Measurements from ENCODE around the gene SHF. TPM values are rescaled to one million over a fixed set of nuclear protein-coding genes. Genes with fewer than 3 reads are reported as not detected.
A peak's percentile ranks its signal among the peaks of the same experiment; 100 is the strongest.

Gene SHF
- total RNA-seq, 1 experiment from 2014 or later = 7.3 TPM

GRCh38 chr15:45123397-45123796 is 64.4 kb downstream of the SHF start:
- Mint-ChIP-seq H3K36me3 (ENCODE audit: insufficient read depth, unreplicated experiment) (peaks cover 5% of the 10 kb centered on the region), H3K4me3 (ENCODE audit: low read depth, unreplicated experiment) (no peak overlapping the region), H3K27me3 (ENCODE audit: unreplicated experiment) (peaks cover 48% of the 10 kb centered on the region), H3K4me1 (ENCODE audit: low read depth, unreplicated experiment) (peaks cover 2% of the 10 kb centered on the region), H3K9me3 (ENCODE audit: low read depth, unreplicated experiment) (no peaks in the 10 kb centered on the region), H3K27ac (ENCODE audit: unreplicated experiment) (no peak overlapping the region)
- no TSS peak for BruUV-seq (replicated peaks)
- DNase-seq = no peak
- CTCF ChIA-PET = interaction anchor here (0.9 to 1.3 kb wide), 2 partner anchors 9 to 57 kb away, joined by 3 read pairs; no protein-coding TSS in a partner anchor
- intact Hi-C loops (cut with micrococcal nuclease; ENCODE audit: unreplicated experiment) = no loop called here
- no peak for TF ChIP-seq CTCF (IDR thresholded peaks at IDR 0.05; ENCODE audit: unreplicated experiment)

DNA sequence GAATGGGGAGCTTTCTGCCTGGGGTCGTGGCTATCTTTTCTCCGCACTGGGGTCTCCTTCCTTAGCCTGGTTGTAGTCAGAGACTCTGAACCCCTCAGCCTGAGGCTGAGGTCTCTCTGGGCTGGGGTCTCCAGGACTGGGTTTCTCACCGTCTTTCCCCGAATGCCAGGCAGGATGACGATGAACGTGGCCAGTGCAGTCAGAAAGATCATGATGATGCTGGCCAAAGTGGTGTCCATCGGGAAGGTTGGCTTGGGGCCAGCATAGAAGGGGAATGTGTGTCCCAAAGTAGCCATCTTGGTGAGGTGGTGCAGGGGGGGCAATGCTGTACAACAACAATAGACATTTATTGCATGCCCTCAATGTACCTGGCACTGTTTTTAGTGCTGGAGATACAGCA is 65.0 kb downstream of the SHF start:
- H3K4me1 Mint-ChIP-seq (ENCODE audit: low read depth, unreplicated experiment) = peaks cover 8% of the 10 kb centered on the region
- no peak for DNase-seq
- intact Hi-C loops (cut with micrococcal nuclease; ENCODE audit: unreplicated experiment) = no loop called here
- no peak for TF ChIP-seq CTCF (IDR thresholded peaks at IDR 0.05; ENCODE audit: unreplicated experiment)
- H3K27ac Mint-ChIP-seq (ENCODE audit: unreplicated experiment) = no peak overlapping the region
- BruUV-seq (replicated peaks) = no TSS peak
- H3K9me3 Mint-ChIP-seq (ENCODE audit: low read depth, unreplicated experiment) = no peaks in the 10 kb centered on the region
- CTCF ChIA-PET = interaction anchor here (1.2 to 1.3 kb wide), 3 partner anchors 10 to 77 kb away, joined by 3 to 4 read pairs (median 3); no protein-coding TSS in a partner anchor
- peaks cover 46% of the 10 kb centered on the region for H3K27me3 Mint-ChIP-seq (ENCODE audit: unreplicated experiment)
- H3K4me3 Mint-ChIP-seq (ENCODE audit: low read depth, unreplicated experiment) = no peak overlapping the region
- H3K36me3 Mint-ChIP-seq (ENCODE audit: insufficient read depth, unreplicated experiment) = peaks cover 5% of the 10 kb centered on the region

GRCh38 chr15:45121706-45122417 is 65.9 kb downstream of the SHF start:
- CTCF ChIA-PET = interaction anchor here (1.2 to 1.3 kb wide), 2 partner anchors 9 to 78 kb away, joined by 3 to 4 read pairs; no protein-coding TSS in a partner anchor
- no peak for TF ChIP-seq CTCF (IDR thresholded peaks at IDR 0.05; ENCODE audit: unreplicated experiment)
- Mint-ChIP-seq H3K27ac (ENCODE audit: unreplicated experiment) (no peak overlapping the region), H3K4me1 (ENCODE audit: low read depth, unreplicated experiment) (peaks cover 8% of the 10 kb centered on the region), H3K27me3 (ENCODE audit: unreplicated experiment) (peaks cover 51% of the 10 kb centered on the region), H3K9me3 (ENCODE audit: low read depth, unreplicated experiment) (no peaks in the 10 kb centered on the region), H3K4me3 (ENCODE audit: low read depth, unreplicated experiment) (no peak overlapping the region), H3K36me3 (ENCODE audit: insufficient read depth, unreplicated experiment) (peaks cover 5% of the 10 kb centered on the region)
- intact Hi-C loops (cut with micrococcal nuclease; ENCODE audit: unreplicated experiment) = no loop called here
- peak; percentile 55 for DNase-seq
- no TSS peak for BruUV-seq (replicated peaks)

GRCh38 chr15:45121020-45121419 is 66.7 kb downstream of the SHF start:
- Mint-ChIP-seq H3K4me3 (ENCODE audit: low read depth, unreplicated experiment) (no peak overlapping the region), H3K4me1 (ENCODE audit: low read depth, unreplicated experiment) (peaks cover 8% of the 10 kb centered on the region), H3K9me3 (ENCODE audit: low read depth, unreplicated experiment) (no peaks in the 10 kb centered on the region), H3K36me3 (ENCODE audit: insufficient read depth, unreplicated experiment) (peaks cover 5% of the 10 kb centered on the region), H3K27me3 (ENCODE audit: unreplicated experiment) (peaks cover 47% of the 10 kb centered on the region), H3K27ac (ENCODE audit: unreplicated experiment) (no peak overlapping the region)
- TF ChIP-seq CTCF (IDR thresholded peaks at IDR 0.05; ENCODE audit: unreplicated experiment) = no peak
- intact Hi-C loops (cut with micrococcal nuclease; ENCODE audit: unreplicated experiment) = no loop called here
- CTCF ChIA-PET = no interaction called here
- no TSS peak for BruUV-seq (replicated peaks)
- no peak for DNase-seq
